Rectal smooth muscle tissue (tissue), 1 donor: Measurements from ENCODE around the gene RAB44.
A peak's percentile ranks its signal among the peaks of the same experiment; 100 is the strongest.
"Not testable (repeated sequence)": the region's sequence is repeated elsewhere in the genome, so short reads cannot be mapped to it uniquely, and the experiment has no call there.

ENCODE experiments used
- H3K27ac ChIP-seq: one replicate; pipeline ENCODE4 v1.7.0; 2013; ENCODE audit warnings: low read depth, low read length, inconsistent platforms
- H3K27me3 ChIP-seq: one replicate; pipeline ENCODE4 v1.7.0; 2013; ENCODE audit warnings: low read length; ENCODE audit not compliant: control insufficient read depth, insufficient read depth
- H3K36me3 ChIP-seq: one replicate; pipeline ENCODE4 v1.7.0; 2013; ENCODE audit warnings: low read length; ENCODE audit not compliant: control insufficient read depth, insufficient read depth
- H3K4me1 ChIP-seq: one replicate; pipeline ENCODE4 v1.7.0; 2013; ENCODE audit warnings: low read length; ENCODE audit not compliant: control insufficient read depth, insufficient read depth
- H3K4me3 ChIP-seq: one replicate; pipeline ENCODE4 v1.7.0; 2013; ENCODE audit warnings: low read length
- H3K9ac ChIP-seq: one replicate; pipeline ENCODE4 v1.7.0; 2013; ENCODE audit warnings: low read length

Gene RAB44

GRCh38 chr6:36697481-36697903 is at the start of gene RAB44:
RAB44 (plus strand) TSS chr6:36697826; CDS start chr6:36704236, 6,410 bp downstream.
- no peaks in the 10 kb centered on the region for H3K27me3 ChIP-seq
- no peak within 1 kb of the TSS for H3K9ac ChIP-seq
- no peak within 1 kb of the TSS for H3K4me3 ChIP-seq
- H3K27ac ChIP-seq: no peak within 1 kb of the TSS
- no peaks in the 10 kb centered on the region for H3K36me3 ChIP-seq
- no peaks in the 10 kb centered on the region for H3K4me1 ChIP-seq

GRCh38 chr6:36649086-36649485 is 48.5 kb upstream of the RAB44 start:
- Histone ChIP-seq H3K4me3 (no peak overlapping the region), H3K9ac (no peak overlapping the region), H3K4me1 (no peaks in the 10 kb centered on the region), H3K36me3 (no peaks in the 10 kb centered on the region), H3K27ac (no peak overlapping the region), H3K27me3 (no peaks in the 10 kb centered on the region)

GRCh38 chr6:36649701-36650484 is 47.7 kb upstream of the RAB44 start:
- Histone ChIP-seq H3K4me3 (no peak overlapping the region), H3K27me3 (no peaks in the 10 kb centered on the region), H3K9ac (no peak overlapping the region), H3K27ac (no peak overlapping the region), H3K36me3 (no peaks in the 10 kb centered on the region), H3K4me1 (no peaks in the 10 kb centered on the region)

- Histone ChIP-seq H3K27me3 (no peaks in the 10 kb centered on the region), H3K4me3 (no peak overlapping the region), H3K27ac (no peak overlapping the region), H3K36me3 (no peaks in the 10 kb centered on the region), H3K4me1 (no peaks in the 10 kb centered on the region), H3K9ac (no peak overlapping the region)
Observed at GRCh38 chr6:36650848-36651478, 46.7 kb upstream of the RAB44 start.

- Histone ChIP-seq H3K27ac (no peak overlapping the region), H3K9ac (no peak overlapping the region), H3K4me3 (no peak overlapping the region), H3K36me3 (no peaks in the 10 kb centered on the region), H3K4me1 (no peaks in the 10 kb centered on the region), H3K27me3 (no peaks in the 10 kb centered on the region)
Observed at GRCh38 chr6:36651659-36652379, 45.8 kb upstream of the RAB44 start.

- H3K27ac ChIP-seq, H3K9ac ChIP-seq, H3K36me3 ChIP-seq, H3K27me3 ChIP-seq, H3K4me3 ChIP-seq: not testable (repeated sequence)
- H3K4me1 ChIP-seq: peaks cover 21% of the 10 kb centered on the region
Observed at GRCh38 chr6:36654469-36654868, 43.2 kb upstream of the RAB44 start.

- no peak overlapping the region for H3K4me3 ChIP-seq
- H3K36me3 ChIP-seq: no peaks in the 10 kb centered on the region
- H3K9ac ChIP-seq: no peak overlapping the region
- no peaks in the 10 kb centered on the region for H3K27me3 ChIP-seq
- H3K4me1 ChIP-seq: peaks cover 24% of the 10 kb centered on the region
- no peak overlapping the region for H3K27ac ChIP-seq
Observed at GRCh38 chr6:36655085-36655724, 42.4 kb upstream of the RAB44 start.

- Histone ChIP-seq H3K27ac (no peak overlapping the region), H3K36me3 (no peaks in the 10 kb centered on the region), H3K27me3 (no peaks in the 10 kb centered on the region), H3K9ac (no peak overlapping the region), H3K4me1 (peaks cover 24% of the 10 kb centered on the region), H3K4me3 (no peak overlapping the region)
Observed at GRCh38 chr6:36656441-36656840, 41.2 kb upstream of the RAB44 start.

- no peaks in the 10 kb centered on the region for H3K36me3 ChIP-seq
- H3K9ac ChIP-seq: no peak overlapping the region
- no peaks in the 10 kb centered on the region for H3K27me3 ChIP-seq
- H3K4me1 ChIP-seq: peaks cover 24% of the 10 kb centered on the region
- H3K4me3 ChIP-seq: no peak overlapping the region
- peak overlapping the region; percentile 77 for H3K27ac ChIP-seq
Observed at GRCh38 chr6:36657271-36657670, 40.4 kb upstream of the RAB44 start.

GRCh38 chr6:36657942-36658544 is 39.6 kb upstream of the RAB44 start:
- Histone ChIP-seq H3K27ac (peak overlapping the region; percentile 77), H3K4me3 (no peak overlapping the region), H3K36me3 (no peaks in the 10 kb centered on the region), H3K4me1 (peaks cover 24% of the 10 kb centered on the region), H3K27me3 (no peaks in the 10 kb centered on the region), H3K9ac (no peak overlapping the region)

GRCh38 chr6:36659271-36659670 is 38.4 kb upstream of the RAB44 start:
- Histone ChIP-seq H3K27me3 (no peaks in the 10 kb centered on the region), H3K4me1 (peaks cover 24% of the 10 kb centered on the region), H3K27ac (peak overlapping the region; percentile 77), H3K4me3 (no peak overlapping the region), H3K9ac (no peak overlapping the region), H3K36me3 (no peaks in the 10 kb centered on the region)
